OCI-LY3 (cell line): Measurements from ENCODE around the gene NR1I2.

Experiments used
- H2AFZ ChIP-seq: fragments of 200-600, 300-600 bp; shearing (Covaris generic); 2 replicates; pipeline ENCODE4 v1.6.0; 2014; ENCODE audit warnings: antibody characterized with exemption, low read depth, low read length
- H3K27ac ChIP-seq: fragments of 200-600, 300-600 bp; sonication (generic); 2 replicates; pipeline ENCODE4 v1.5.1; 2014; ENCODE audit warnings: mild to moderate bottlenecking, low read length, moderate library complexity, mixed read lengths
- H3K27me3 ChIP-seq: fragments of 200-600, 300-600 bp; sonication (generic); 2 replicates; pipeline ENCODE4 v1.6.1; 2014; ENCODE audit warnings: low read depth, low read length, mixed read lengths
- H3K36me3 ChIP-seq: fragments of 200-600, 300-600 bp; sonication (generic); replicated peaks from 2 replicates; pipeline ENCODE3; 2014; ENCODE audit warnings: low read depth, low read length, mixed read lengths
- H3K4me1 ChIP-seq: fragments of 300-600, 200-600 bp; sonication (generic); 2 replicates; pipeline ENCODE4 v1.6.1; 2014; ENCODE audit warnings: low read length, mixed read lengths
- H3K4me2 ChIP-seq: fragments of 200-600, 300-600 bp; sonication (generic); 2 replicates; pipeline ENCODE4 v1.6.1; 2014; ENCODE audit warnings: low read length, mixed read lengths
- H3K4me3 ChIP-seq: fragments of 300-600, 200-600 bp; sonication (generic); 2 replicates; pipeline ENCODE4 v1.5.1; 2014; ENCODE audit warnings: antibody characterized with exemption, mild to moderate bottlenecking, low read length, moderate library complexity
- H3K79me2 ChIP-seq: fragments of 300-600, 200-600 bp; shearing (Covaris generic); 2 replicates; pipeline ENCODE4 v1.6.1; 2014; ENCODE audit warnings: mild to moderate bottlenecking, low read length, mixed read lengths
- H3K9ac ChIP-seq: fragments of 300-600, 200-600 bp; shearing (Covaris generic); 2 replicates; pipeline ENCODE4 v1.6.0; 2014; ENCODE audit warnings: mild to moderate bottlenecking, low read length, moderate library complexity
- H3K9me3 ChIP-seq: fragments of 200-600, 300-600 bp; shearing (Covaris generic); 2 replicates; pipeline ENCODE4 v1.6.1; 2014; ENCODE audit warnings: low read length, mixed read lengths; ENCODE audit not compliant: insufficient read depth
- H4K20me1 ChIP-seq: fragments of 200-600, 300-600 bp; sonication (generic); 2 replicates; pipeline ENCODE4 v1.6.1; 2016; ENCODE audit warnings: low read length, mixed read lengths; ENCODE audit not compliant: insufficient read depth
- CTCF ChIP-seq: fragments of 200-600, 300-600 bp; sonication (generic); IDR thresholded peaks from 2 replicates; pipeline ENCODE4 v1.5.1; 2014; ENCODE audit warnings: antibody characterized with exemption, low read length, low read depth
- EZH2phosphoT487 ChIP-seq: fragments of 200-600 bp; shearing (Covaris generic); IDR thresholded peaks from 2 replicates; pipeline ENCODE4 v1.6.1; 2018; ENCODE audit warnings: antibody characterized with exemption, mixed run types, low read depth

The NR1I2 gene

GRCh38 chr3:119748991-119749390, 32.9 kb upstream of the NR1I2 start:
- no peak overlapping the region for H3K4me3 ChIP-seq
- H4K20me1 ChIP-seq: no peaks in the 10 kb centered on the region
- H3K4me1 ChIP-seq: no peaks in the 10 kb centered on the region
- H2AFZ ChIP-seq: no peak overlapping the region
- no peaks in the 10 kb centered on the region for H3K79me2 ChIP-seq
- peaks cover 18% of the 10 kb centered on the region for H3K36me3 ChIP-seq
- H3K4me2 ChIP-seq: no peak overlapping the region
- no peaks in the 10 kb centered on the region for H3K9me3 ChIP-seq
- no peak overlapping the region for H3K9ac ChIP-seq
- TF ChIP-seq EZH2phosphoT487 (no peak), CTCF (no peak)
- no peak overlapping the region for H3K27ac ChIP-seq
- no peaks in the 10 kb centered on the region for H3K27me3 ChIP-seq

- H2AFZ ChIP-seq: no peak overlapping the region
- TF ChIP-seq CTCF (no peak), EZH2phosphoT487 (no peak)
- H3K27ac ChIP-seq: no peak overlapping the region
Observed at GRCh38 chr3:119751423-119751822, 30.5 kb upstream of the NR1I2 start.

GRCh38 chr3:119759962-119760361, 21.9 kb upstream of the NR1I2 start:
- TF ChIP-seq CTCF: no peak
- no peak for TF ChIP-seq EZH2phosphoT487
- H3K36me3 ChIP-seq: peaks cover 11% of the 10 kb centered on the region
- H3K79me2 ChIP-seq: no peaks in the 10 kb centered on the region
- H3K9me3 ChIP-seq: peaks cover 4% of the 10 kb centered on the region; the same call in 1 of the 2 replicates
- peaks cover 7% of the 10 kb centered on the region; the same call in 1 of the 2 replicates for H3K4me1 ChIP-seq
- H4K20me1 ChIP-seq: no peaks in the 10 kb centered on the region
- no peak overlapping the region for H3K4me2 ChIP-seq
- no peak overlapping the region for H3K4me3 ChIP-seq
- no peak overlapping the region for H3K9ac ChIP-seq
- H2AFZ ChIP-seq: no peak overlapping the region; the same call in 1 of the 2 replicates
- H3K27ac ChIP-seq: no peak overlapping the region
- H3K27me3 ChIP-seq: no peaks in the 10 kb centered on the region

More at GRCh38 chr3:119751423-119751822, 30.5 kb upstream of the NR1I2 start:
- Histone ChIP-seq H3K4me1 (no peaks in the 10 kb centered on the region), H3K79me2 (no peaks in the 10 kb centered on the region), H3K4me3 (no peak overlapping the region), H3K27me3 (no peaks in the 10 kb centered on the region), H4K20me1 (no peaks in the 10 kb centered on the region), H3K4me2 (no peak overlapping the region), H3K9ac (no peak overlapping the region), H3K9me3 (no peaks in the 10 kb centered on the region), H3K36me3 (peaks cover 19% of the 10 kb centered on the region)

GRCh38 chr3:119762876-119763275, 19.0 kb upstream of the NR1I2 start:
- Histone ChIP-seq H3K9me3 (peaks cover 4% of the 10 kb centered on the region; the same call in 1 of the 2 replicates), H3K9ac (no peak overlapping the region), H3K4me1 (peaks cover 7% of the 10 kb centered on the region; the same call in 1 of the 2 replicates), H3K36me3 (peaks cover 11% of the 10 kb centered on the region), H3K4me2 (no peak overlapping the region), H3K4me3 (no peak overlapping the region), H4K20me1 (no peaks in the 10 kb centered on the region), H3K79me2 (no peaks in the 10 kb centered on the region), H2AFZ (no peak overlapping the region), H3K27me3 (no peaks in the 10 kb centered on the region), H3K27ac (no peak overlapping the region)
- TF ChIP-seq EZH2phosphoT487 (no peak), CTCF (no peak)
